WERI-Rb-1 (cell line): ENCODE data around the gene ZIC1.

Experiments used
- DNase-seq: peaks from one replicate; pipeline ENCODE4 v3.0.0-alpha.2; 2020
- H3K27ac ChIP-seq: fragments of 250-450 bp; sonication (Bioruptor Pico); 2 replicates; pipeline ENCODE4 v1.5.1; 2020; ENCODE audit warnings: mild to moderate bottlenecking, moderate library complexity
- H3K27me3 ChIP-seq: fragments of 250-450 bp; sonication (Bioruptor Pico); 2 replicates; pipeline ENCODE4 v1.5.1; 2021; ENCODE audit warnings: mild to moderate bottlenecking, low read depth, moderate library complexity; ENCODE audit not compliant: insufficient read depth, severe bottlenecking
- H3K36me3 ChIP-seq: fragments of 250-450 bp; sonication (Bioruptor Pico); 2 replicates; pipeline ENCODE4 v1.5.1; 2020; ENCODE audit warnings: mild to moderate bottlenecking, moderate library complexity
- H3K4me3 ChIP-seq: 2 replicates; pipeline ENCODE4 v1.5.1; 2011; ENCODE audit warnings: low read depth, mild to moderate bottlenecking, control low read depth, low read length
- H3K9me3 ChIP-seq: fragments of 250-450 bp; sonication (Bioruptor Pico); 2 replicates; pipeline ENCODE4 v1.5.1; 2021; ENCODE audit warnings: mild to moderate bottlenecking, moderate library complexity; ENCODE audit not compliant: severe bottlenecking
- CTCF ChIP-seq: IDR thresholded peaks from 2 replicates; pipeline ENCODE4 v1.5.1; 2011; ENCODE audit warnings: low read depth, mild to moderate bottlenecking, control low read depth, inconsistent platforms, low read length

The ZIC1 gene

GRCh38 chr3:147412917-147413685 lies 3.9 kb downstream of the ZIC1 start:
- Histone ChIP-seq H3K36me3 (peaks cover 6% of the 10 kb centered on the region; the same call in 1 of the 2 replicates), H3K9me3 (peaks cover 4% of the 10 kb centered on the region), H3K4me3 (no peak overlapping the region), H3K27me3 (no peaks in the 10 kb centered on the region), H3K27ac (no peak overlapping the region)
- DNase-seq = no peak
- no peak for TF ChIP-seq CTCF

- Histone ChIP-seq H3K27ac (no peak overlapping the region), H3K27me3 (no peaks in the 10 kb centered on the region), H3K4me3 (no peak overlapping the region), H3K36me3 (peaks cover 6% of the 10 kb centered on the region; the same call in 1 of the 2 replicates), H3K9me3 (peaks cover 4% of the 10 kb centered on the region)
- TF ChIP-seq CTCF = no peak
- DNase-seq = no peak
Measured at GRCh38 chr3:147413686-147414389, 4.7 kb downstream of the ZIC1 start.

- no peak overlapping the region for H3K4me3 ChIP-seq
- no peaks in the 10 kb centered on the region for H3K27me3 ChIP-seq
- DNase-seq = no peak
- TF ChIP-seq CTCF = no peak
- H3K36me3 ChIP-seq = peaks cover 6% of the 10 kb centered on the region; the same call in 1 of the 2 replicates
- peaks cover 4% of the 10 kb centered on the region for H3K9me3 ChIP-seq
- no peak overlapping the region for H3K27ac ChIP-seq
Measured at GRCh38 chr3:147414390-147415138, 5.4 kb downstream of the ZIC1 start.

GRCh38 chr3:147415286-147415685 lies 6.1 kb downstream of the ZIC1 start:
- H3K4me3 ChIP-seq = no peak overlapping the region
- DNase-seq = no peak
- no peaks in the 10 kb centered on the region for H3K27me3 ChIP-seq

GRCh38 chr3:147415874-147416273 lies 6.7 kb downstream of the ZIC1 start:
- no peaks in the 10 kb centered on the region for H3K27me3 ChIP-seq
- no peak overlapping the region for H3K4me3 ChIP-seq
- H3K9me3 ChIP-seq = no peaks in the 10 kb centered on the region
- no peak overlapping the region for H3K27ac ChIP-seq
- H3K36me3 ChIP-seq = peaks cover 3% of the 10 kb centered on the region; the same call in 1 of the 2 replicates
- no peak for TF ChIP-seq CTCF
- DNase-seq = no peak

More at GRCh38 chr3:147415286-147415685, 6.1 kb downstream of the ZIC1 start:
- no peak overlapping the region for H3K27ac ChIP-seq
- H3K36me3 ChIP-seq = peaks cover 6% of the 10 kb centered on the region; the same call in 1 of the 2 replicates
- TF ChIP-seq CTCF = no peak
- peaks cover 4% of the 10 kb centered on the region for H3K9me3 ChIP-seq
